Measurements from ENCODE around the gene ATG7. TPM values are rescaled to one million over a fixed set of nuclear protein-coding genes. Genes with fewer than 3 reads are reported as not detected.
A peak's percentile ranks its signal among the peaks of the same experiment; 100 is the strongest.

Gene ATG7
- total and polyA plus RNA-seq, 10 of the 15 experiments (the other 5 are each of a cell fraction or from before 2014, with no cell fraction given), result 13.5 to 49.5 (median 26.4) TPM

GRCh38 chr3:11602886-11603527, 330.8 kb downstream of the ATG7 start:
- H4K20me1 ChIP-seq (ENCODE audit: control insufficient read depth, insufficient read depth), result no peaks in the 10 kb centered on the region
- BruUV-seq (replicated peaks), result no TSS peak
- CTCF ChIA-PET, result no interaction called here
- peak; percentile 48 for ATAC-seq
- FAIRE-seq, result no peak
- H3K4me1 ChIP-seq (ENCODE audit: control insufficient read depth, insufficient read depth, low read length), result peaks cover 14% of the 10 kb centered on the region
- SMC1A ChIA-PET (ENCODE audit: uncharacterized antibody, unreplicated experiment), result interaction anchor here (0.9 to 5.0 kb wide), 6 partner anchors 12 to 40 kb away, joined by 3 to 35 read pairs (median 6); partner anchors contain the start of gene VGLL4
- WGBS (ENCODE audit: insufficient coverage, insufficient replicate concordance, low lambda C conversion rate, missing lambda C conversion rate), result 65% methylated on average over 5 of the region's 5 CpGs
- POLR2A ChIA-PET, result interaction anchor here (1.2 to 2.5 kb wide), 3 partner anchors 22 to 38 kb away, joined by 3 to 10 read pairs (median 7); no protein-coding TSS in a partner anchor
- H2AFZ ChIP-seq (ENCODE audit: control insufficient read depth, low read depth, low read length), result no peak overlapping the region; the same call in 1 of the 2 replicates
- H3K27ac ChIP-seq (ENCODE audit: control insufficient read depth, insufficient read depth), result peak overlapping the region; percentile 56
- RAD21 ChIA-PET (ENCODE audit: unreplicated experiment), result interaction anchor here (1.2 to 2.3 kb wide), 2 partner anchors 35 to 41 kb away, joined by 6 to 10 read pairs; partner anchors contain the start of gene VGLL4
- no peak for DNase-seq (ENCODE audit: low read depth, low spot score)
- peak overlapping the region; percentile 16; the same call in 1 of the 2 replicates for H3K4me3 ChIP-seq
- peaks cover 69% of the 10 kb centered on the region for H3K79me2 ChIP-seq (ENCODE audit: control insufficient read depth, insufficient read depth, low read length)
- peak overlapping the region; percentile 51 for H3K4me2 ChIP-seq (ENCODE audit: control insufficient read depth, insufficient read depth)
- no peaks in the 10 kb centered on the region for H3K27me3 ChIP-seq (replicated peaks in 1 of 2; ENCODE audit: control insufficient read depth in 2 of 2, insufficient read depth in 2 of 2, low read length in 1 of 2)
- in situ Hi-C loops (cut with MboI), result no loop called here
- H3K36me3 ChIP-seq (ENCODE audit: control insufficient read depth in 2 of 2, insufficient read depth in 2 of 2, low read length in 1 of 2), result peaks cover 1 to 17% of the 10 kb centered on the region in 2 experiments
- intact Hi-C loops (cut with micrococcal nuclease; ENCODE audit: unreplicated experiment), result loop anchor here (2.0 to 5.0 kb wide), 2 partner anchors 24 to 39 kb away; partner anchors contain the start of gene VGLL4
- H3K9me3 ChIP-seq (replicated peaks; ENCODE audit: control insufficient read depth, insufficient read depth, low read length), result no peaks in the 10 kb centered on the region; the same call in 2 of the 3 replicates
- H3K9ac ChIP-seq (ENCODE audit: control insufficient read depth, insufficient read depth, low read length), result peak overlapping the region; percentile 49; the same call in 1 of the 2 replicates
- TF ChIP-seq EP300 (IDR thresholded peaks at IDR 0.05; ENCODE audit: borderline replicate concordance in 1 of 2, control insufficient read depth in 1 of 2, low read depth in 2 of 2, low read length in 2 of 2) (peak; percentile 48 to 55; a peak in 2 of 4 replicates), SIX5 (IDR thresholded peaks at IDR 0.05; ENCODE audit: low read depth, low read length, severe bottlenecking) (no peak), IKZF1 (conservative IDR thresholded peaks at IDR 0.05) (no peak; the same call in 1 of the 2 replicates), GABPA (IDR thresholded peaks at IDR 0.05; ENCODE audit: low read depth) (no peak), ZNF622 (IDR thresholded peaks at IDR 0.05) (no peak), BHLHE40 (IDR thresholded peaks at IDR 0.05; ENCODE audit: borderline replicate concordance in 1 of 2, low read depth in 2 of 2, low read length in 1 of 2) (0 out of 4 replicates have a peak, but pooled peaks of 1 of the 2 experiments have one; percentile 10), E2F8 (IDR thresholded peaks at IDR 0.05; ENCODE audit: low read depth, partially characterized antibody) (no peak), IRF5 (IDR thresholded peaks at IDR 0.05; ENCODE audit: borderline replicate concordance) (no peak), ZZZ3 (IDR thresholded peaks at IDR 0.05; ENCODE audit: control insufficient read depth, insufficient read length, low read depth) (no peak), SMAD5 (IDR thresholded peaks at IDR 0.05; ENCODE audit: low read depth) (no peak), TCF3 (IDR thresholded peaks at IDR 0.05; ENCODE audit: borderline replicate concordance, insufficient read depth, low read depth, low read length) (no peak), YY1 (IDR thresholded peaks at IDR 0.05; ENCODE audit: low read depth, low read length) (no peak), NKRF (conservative IDR thresholded peaks at IDR 0.05) (no peak), ATF7 (IDR thresholded peaks at IDR 0.05; ENCODE audit: low read depth) (peak; percentile 37), USF1 (IDR thresholded peaks at IDR 0.05; ENCODE audit: borderline replicate concordance, extremely low read length, insufficient read depth, low read depth, low read length) (no peak)
